SKM-1 (cell line): ENCODE results near the gene ARMH1.
"Not testable (repeated sequence)": the region's sequence is repeated elsewhere in the genome, so short reads cannot be mapped to it uniquely, and the experiment has no call there.

Source experiments
- DNase-seq: peaks from one replicate; lab custom pipeline; 2025; ENCODE audit not compliant: unreplicated experiment; lab: John Stamatoyannopoulos, UW

Gene ARMH1

GRCh38 chr1:44693159-44693558, 18.6 kb downstream of the ARMH1 start:
- no peak for DNase-seq

GRCh38 chr1:44693900-44694299, 19.4 kb downstream of the ARMH1 start:
- DNase-seq = no peak

DNA sequence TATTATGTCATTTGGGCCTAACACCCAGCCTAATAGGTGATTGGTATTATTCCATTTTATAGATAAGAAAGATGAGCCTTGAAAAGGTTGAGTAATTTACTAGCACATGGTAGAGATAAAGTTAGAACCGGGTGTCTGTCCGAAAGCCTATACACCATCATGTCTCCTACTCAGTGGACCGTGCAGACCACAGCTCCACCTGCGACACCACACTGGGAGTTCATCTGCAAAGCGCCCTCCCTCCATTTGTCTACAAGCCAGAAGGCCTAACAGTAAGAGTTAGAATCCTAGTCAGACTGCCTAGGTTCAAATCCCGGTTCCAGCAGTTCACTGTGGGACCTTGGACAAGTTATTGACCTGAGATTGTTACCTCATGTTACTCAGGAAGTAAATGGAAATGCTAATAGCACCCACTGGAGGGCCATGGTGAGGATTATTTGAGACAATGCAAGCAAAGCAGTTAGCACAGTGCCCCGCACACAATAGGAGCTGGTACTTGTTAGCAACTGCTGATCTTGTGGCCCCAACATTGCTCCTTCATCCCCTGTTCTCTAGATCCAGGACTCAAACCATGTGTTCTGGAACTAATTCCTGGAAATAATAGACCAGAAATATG, 20.5 kb downstream of the ARMH1 start:
- no peak for DNase-seq

GRCh38 chr1:44695671-44696070, 21.2 kb downstream of the ARMH1 start:
- no peak for DNase-seq

GRCh38 chr1:44696101-44696500, 21.6 kb downstream of the ARMH1 start:
- no peak for DNase-seq

- no peak for DNase-seq
These were observed 22.4 kb downstream of the ARMH1 start for GRCh38 chr1:44696789-44697345.

DNA sequence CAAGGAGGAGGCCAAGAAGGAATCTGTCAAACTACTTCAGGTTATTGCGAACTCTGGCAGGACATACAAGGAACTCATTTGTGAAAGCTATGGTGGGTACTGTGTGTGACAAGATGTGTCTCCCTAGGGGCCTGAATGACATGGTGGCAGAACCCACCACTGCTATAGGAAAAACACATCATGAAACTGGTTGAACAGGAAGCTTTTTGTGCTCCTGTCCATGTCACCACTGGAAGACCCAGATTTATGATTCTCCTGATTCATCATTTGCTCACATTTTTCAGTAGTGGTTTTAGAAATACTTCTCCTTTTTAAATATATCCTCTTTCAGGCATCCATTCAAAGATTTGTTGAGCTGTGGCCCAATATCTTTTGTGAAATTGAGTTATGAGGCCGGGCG, 23.6 kb downstream of the ARMH1 start:
- DNase-seq = no peak

- DNase-seq = not testable (repeated sequence)
These were observed 24.9 kb downstream of the ARMH1 start for GRCh38 chr1:44699375-44699774.

DNA sequence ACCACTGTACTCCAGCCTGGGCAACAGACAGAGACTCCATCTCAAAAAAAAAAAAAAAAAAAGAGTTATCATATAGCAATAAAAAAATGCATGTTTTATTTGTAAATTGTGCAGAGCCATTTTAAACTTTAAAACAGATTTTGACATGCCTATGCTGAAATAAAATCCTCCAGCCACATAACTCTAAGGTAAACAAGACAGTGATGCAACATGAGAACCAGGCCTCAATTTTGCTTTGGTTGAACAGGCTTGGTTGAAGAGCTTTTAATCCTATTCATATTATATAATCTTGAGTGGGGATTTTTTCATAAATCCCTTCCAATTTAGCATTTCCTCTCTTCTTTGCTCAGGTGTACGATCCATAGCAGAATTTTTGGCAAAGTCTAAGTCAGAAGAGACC, 26.1 kb downstream of the ARMH1 start:
- no peak for DNase-seq

DNA sequence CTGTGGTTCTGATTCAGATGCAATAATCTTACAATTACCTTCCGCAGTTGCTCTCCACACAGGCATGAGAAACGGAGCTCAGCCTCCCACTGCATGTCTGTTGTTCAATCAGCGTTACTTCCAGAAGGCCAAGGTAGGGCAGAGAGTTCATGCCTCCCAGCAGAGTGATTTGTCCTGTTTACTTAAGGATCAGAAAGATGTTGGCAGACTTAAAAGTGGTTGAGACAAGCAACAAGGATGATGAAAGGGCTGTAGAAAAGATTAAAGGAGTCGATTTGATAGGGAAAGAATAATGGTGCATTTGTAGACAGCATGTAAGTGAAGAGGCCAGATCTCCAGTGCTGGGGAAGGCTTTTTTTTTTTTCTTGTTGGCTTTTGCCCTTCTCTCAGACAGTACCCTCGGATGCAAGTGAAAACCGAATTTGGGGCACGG, 26.6 kb downstream of the ARMH1 start:
- no peak for DNase-seq

GRCh38 chr1:44705470-44705869, 31.0 kb downstream of the ARMH1 start:
- no peak for DNase-seq

- DNase-seq = no peak
These were observed 31.4 kb downstream of the ARMH1 start for GRCh38 chr1:44705938-44706337.

DNA sequence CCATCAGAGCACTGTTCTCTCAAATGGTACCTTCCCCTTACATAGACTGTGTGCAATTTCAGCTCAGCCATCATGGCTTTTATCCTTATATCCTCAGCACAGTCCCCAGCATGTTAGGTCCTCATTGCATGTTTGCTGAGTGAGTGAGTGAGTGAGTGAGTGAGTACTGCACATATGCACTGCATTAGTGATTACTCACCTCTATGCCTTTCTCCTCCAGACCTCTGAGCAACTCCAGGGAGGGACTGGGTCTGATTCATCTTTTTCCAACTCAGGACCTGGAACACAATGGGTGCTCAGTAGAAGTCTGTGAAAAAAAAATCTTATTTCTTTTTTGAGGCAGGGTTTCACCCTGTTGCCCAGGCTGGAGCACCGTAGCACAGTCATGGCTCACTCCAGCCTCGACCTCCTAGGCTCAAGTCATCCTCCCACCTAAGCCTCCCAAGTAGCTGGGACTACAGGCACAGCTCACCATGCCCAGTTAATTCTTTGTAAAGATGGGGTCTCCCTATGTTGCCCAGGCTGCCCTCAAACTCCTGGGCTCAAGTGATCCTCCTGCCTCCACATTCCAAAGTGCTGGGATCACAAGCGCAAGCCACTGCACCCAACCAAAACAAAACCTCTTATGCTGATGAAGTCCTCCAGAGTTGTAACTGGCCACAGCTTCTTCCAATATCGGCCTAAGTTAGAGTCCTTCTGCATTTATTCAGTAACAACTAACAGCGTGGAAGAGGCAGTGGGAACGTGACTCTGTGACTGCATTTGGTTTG, 32.8 kb downstream of the ARMH1 start:
- DNase-seq = no peak

DNA sequence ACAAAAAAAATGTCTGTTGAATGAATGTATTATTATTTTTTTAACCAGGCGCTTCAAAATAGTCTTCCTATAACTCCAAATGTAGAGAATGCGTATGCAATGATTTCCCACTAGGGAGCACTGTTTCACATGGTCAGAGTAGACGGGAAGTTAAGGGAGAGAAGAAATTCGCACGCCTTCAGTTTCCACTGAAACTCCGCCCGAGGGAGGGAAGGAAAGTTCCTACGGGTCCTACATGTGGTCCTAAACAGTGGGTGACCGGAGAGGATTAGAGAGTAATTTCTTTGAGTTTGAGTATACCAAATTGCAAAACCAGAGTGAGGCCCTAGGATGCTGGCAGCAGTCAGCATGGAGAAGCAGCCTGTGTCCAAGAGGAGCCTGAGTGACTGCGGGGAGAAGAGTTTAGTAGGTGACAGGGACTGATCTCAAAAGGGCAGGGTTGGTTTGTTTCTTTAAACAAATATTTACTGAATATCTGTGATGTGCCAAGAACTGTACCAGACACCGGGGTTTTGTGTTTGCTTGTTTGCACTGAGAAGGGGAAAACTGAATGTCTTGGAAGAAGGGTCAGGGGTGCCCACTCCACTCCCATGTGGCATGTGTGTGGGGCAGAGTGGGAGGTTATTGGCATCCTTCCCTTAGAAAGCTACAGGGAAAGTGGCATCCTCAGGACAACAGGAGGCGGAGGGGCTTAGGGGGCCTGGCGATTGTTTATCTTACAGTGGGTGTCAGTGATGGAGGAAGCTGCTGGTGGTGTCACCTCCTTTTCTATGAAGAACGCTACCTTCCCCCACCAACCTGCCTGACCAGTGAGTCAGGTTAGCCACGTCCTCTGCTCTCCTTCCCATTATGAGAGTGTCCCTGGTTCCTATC, 33.7 kb downstream of the ARMH1 start:
- DNase-seq = peak; percentile 70

GRCh38 chr1:44713321-44713781, 38.8 kb downstream of the ARMH1 start:
- DNase-seq = no peak

DNA sequence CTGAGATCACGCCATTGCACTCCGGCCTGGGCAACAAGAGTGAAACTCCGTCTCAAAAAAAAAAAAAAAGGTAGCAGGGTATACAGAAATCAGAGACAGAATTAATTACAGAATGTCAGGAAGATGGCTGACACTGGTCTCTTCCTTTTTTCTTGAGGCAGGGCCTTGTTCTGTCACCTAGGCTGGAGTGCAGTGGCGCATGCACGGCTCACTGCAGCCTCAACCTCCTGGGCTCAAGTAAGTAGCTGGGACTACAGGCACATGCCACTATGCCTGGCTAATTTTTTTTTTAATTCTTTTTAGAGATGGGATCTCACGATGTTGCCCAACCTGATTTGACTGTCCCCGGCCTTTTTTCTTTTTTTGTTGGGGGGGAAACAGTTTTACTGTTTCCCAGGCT, 40.0 kb downstream of the ARMH1 start:
- DNase-seq = no peak

GRCh38 chr1:44714944-44715571, 40.5 kb downstream of the ARMH1 start:
- DNase-seq = peak; percentile 71

GRCh38 chr1:44717156-44717555, 42.6 kb downstream of the ARMH1 start:
- DNase-seq = no peak

- DNase-seq = no peak
These were observed 43.1 kb downstream of the ARMH1 start for GRCh38 chr1:44717653-44718052.

GRCh38 chr1:44718091-44718490, 43.6 kb downstream of the ARMH1 start:
- DNase-seq = no peak

GRCh38 chr1:44719318-44719717, 44.8 kb downstream of the ARMH1 start:
- no peak for DNase-seq
